Spleen (tissue), 11 donors: Measurements from ENCODE around the gene TENM4. TPM values are rescaled to one million over a fixed set of nuclear protein-coding genes. Genes with fewer than 3 reads are reported as not detected.
"Not testable (repeated sequence)": the region's sequence is repeated elsewhere in the genome, so short reads cannot be mapped to it uniquely, and the experiment has no call there.

Source experiments
- DNase-seq: peaks from one replicate; pipeline ENCODE4 v3.0.0-alpha.2; 2020
- H3K27ac ChIP-seq, 8 donors: fragments of 200-600 bp; sonication (generic) in 7 of 8; 1 replicate in 4 of 8; 2 replicates in 4 of 8; pipeline versions ENCODE4 v1.5.0 to v1.8.0; 2016 to 2021; ENCODE audit warnings: inconsistent platforms in 4 of 8, mild to moderate bottlenecking in 4 of 8, moderate library complexity in 1 of 8
- H3K27me3 ChIP-seq, 7 donors: fragments of 200-600 bp; sonication (generic) in 6 of 7; replicated peaks in 1 of 7; 1 replicate in 4 of 7; 2 replicates in 3 of 7; pipeline versions ENCODE4 v1.5.0 to v1.8.0; 2016 to 2021; ENCODE audit warnings: inconsistent platforms in 3 of 7, mild to moderate bottlenecking in 1 of 7
- H3K36me3 ChIP-seq, 6 donors: fragments of 200-600 bp; sonication (generic) in 5 of 6; 1 replicate in 4 of 6; 2 replicates in 2 of 6; pipeline versions ENCODE4 v1.5.0 to v1.8.0; 2016 to 2021; ENCODE audit warnings: inconsistent platforms in 2 of 6
- H3K4me1 ChIP-seq, 6 donors: fragments of 200-600 bp; sonication (generic) in 5 of 6; 1 replicate in 3 of 6; 2 replicates in 3 of 6; pipeline versions ENCODE4 v1.5.0 to v1.8.0; 2016 to 2021; ENCODE audit warnings: inconsistent platforms in 3 of 6
- H3K4me3 ChIP-seq, 8 donors: fragments of 200-600 bp; sonication (generic) in 7 of 8; 1 replicate in 4 of 8; 2 replicates in 4 of 8; pipeline versions ENCODE4 v1.5.0 to v1.8.0; 2016 to 2021; ENCODE audit warnings: inconsistent platforms in 4 of 8, mild to moderate bottlenecking in 4 of 8, moderate library complexity in 2 of 8
- H3K9me3 ChIP-seq, 8 donors: fragments of 200-600 bp; sonication (generic) in 7 of 8; 1 replicate in 4 of 8; 2 replicates in 4 of 8; pipeline versions ENCODE4 v1.5.0 to v1.8.0; 2016 to 2021; ENCODE audit warnings: inconsistent platforms in 4 of 8
- POLR2A ChIP-seq, 3 donors: fragments of 450-650 bp; IDR thresholded peaks; one replicate each; pipeline ENCODE4 v1.5.1; 2017; ENCODE audit warnings: antibody characterized with exemption in 3 of 3, mild to moderate bottlenecking in 1 of 3
- POLR2AphosphoS5 ChIP-seq, 3 donors: sonication (generic); formaldehyde crosslinking; IDR thresholded peaks; one replicate each; pipeline ENCODE4 v1.5.1; 2017; ENCODE audit warnings: antibody characterized with exemption in 3 of 3
- WGBS, 5 donors: extraction: QIAGEN DNeasy Blood & Tissue Kit in 3 of 5; methylation state at CpG; one replicate each; pipeline versions ENCODE4 v1.1.5 to v1.1.7; 2013 to 2018; 5-methylcytosine and 5-hydroxymethylcytosine counted together
- intact Hi-C: fragments of 100-400 bp; cut with DNase I; formaldehyde crosslinking; loops from one replicate; pipeline ENCODE4 v1.15.0; 2023; ENCODE audit warnings: low total_unique reads
- polyA plus RNA-seq, 3 donors: library from polyadenylated mRNA; stranded (reverse); fragments of 200-250 nt; gene quantifications; one replicate each; pipeline ENCODE4 v1.2.1, GENCODE V29; 2013
- total RNA-seq, 7 donors: library from RNA; depleted of rRNA in 3 of 7; stranded (reverse); fragments of >200 nt in 3 of 7; fragmentation: NEBNext Ultra II Directional in 4 of 7; extraction: Animal tissue kit (Norgen Biotek cat#: 25700) in 4 of 7; gene quantifications; one replicate each; pipeline versions ENCODE4 v1.1.0 to v1.2.1, GENCODE V29; 2016 to 2021
- TF ChIP-seq, protein P1 (sequence below), 11 experiments: fragments of 200-600 bp in 7 of 11; fragments of 450-650 bp in 4 of 11; sonication (generic) in 4 of 11; IDR thresholded peaks in 8 of 11; conservative IDR thresholded peaks in 3 of 11; 1 replicate in 7 of 11; 2 replicates in 4 of 11; pipeline versions ENCODE4 v1.4.0 to v1.8.0; 2016 to 2021; ENCODE audit warnings: antibody characterized with exemption in 11 of 11, inconsistent platforms in 4 of 11, mild to moderate bottlenecking in 1 of 11
- donor health status: healthy with polysubstance abuse.
- donor health status: DM: no; HTN: no; CAD: no; lungs with moderate emphysema.
- donor health status: DM: no; HTN: no; CAD: no.
- donor health status: Bipolar disorder and iron deficiency.
- donor health status: healthy.
- donor health status: DM: no; HTN: no; CAD: no.
- donor health status: DM: yes; HTN: yes; CAD: no.

TENM4 gene
- total and polyA plus RNA-seq, 10 donors, result 0.09 to 4.5 (median 1.2) TPM

DNA sequence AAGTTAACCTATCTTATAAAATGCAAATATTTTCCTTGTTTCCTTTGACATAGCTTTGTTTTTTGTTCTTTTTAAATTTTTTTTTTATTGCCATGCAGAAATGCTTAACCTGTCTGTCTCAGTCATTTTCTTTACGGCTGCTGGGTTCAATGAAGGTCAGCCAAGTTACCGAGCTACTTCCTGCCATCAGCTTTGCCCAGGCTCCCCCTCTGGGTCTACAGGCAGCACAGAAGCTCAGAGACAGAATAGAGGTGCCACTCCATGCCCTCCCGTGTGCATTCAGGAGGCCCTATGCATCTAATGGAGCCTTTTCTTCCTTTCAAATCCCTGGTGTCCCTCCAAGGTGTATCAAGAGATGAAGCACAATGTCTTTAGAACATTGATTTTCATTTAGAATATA lies 455.2 kb downstream of the TENM4 start:
- H3K27me3 ChIP-seq, result peaks cover 0 to 7% (median 0%) of the 10 kb centered on the region in 7 donors
- DNase-seq, result no peak
- no peak overlapping the region for H3K4me3 ChIP-seq
- TF ChIP-seq, protein P1, sequence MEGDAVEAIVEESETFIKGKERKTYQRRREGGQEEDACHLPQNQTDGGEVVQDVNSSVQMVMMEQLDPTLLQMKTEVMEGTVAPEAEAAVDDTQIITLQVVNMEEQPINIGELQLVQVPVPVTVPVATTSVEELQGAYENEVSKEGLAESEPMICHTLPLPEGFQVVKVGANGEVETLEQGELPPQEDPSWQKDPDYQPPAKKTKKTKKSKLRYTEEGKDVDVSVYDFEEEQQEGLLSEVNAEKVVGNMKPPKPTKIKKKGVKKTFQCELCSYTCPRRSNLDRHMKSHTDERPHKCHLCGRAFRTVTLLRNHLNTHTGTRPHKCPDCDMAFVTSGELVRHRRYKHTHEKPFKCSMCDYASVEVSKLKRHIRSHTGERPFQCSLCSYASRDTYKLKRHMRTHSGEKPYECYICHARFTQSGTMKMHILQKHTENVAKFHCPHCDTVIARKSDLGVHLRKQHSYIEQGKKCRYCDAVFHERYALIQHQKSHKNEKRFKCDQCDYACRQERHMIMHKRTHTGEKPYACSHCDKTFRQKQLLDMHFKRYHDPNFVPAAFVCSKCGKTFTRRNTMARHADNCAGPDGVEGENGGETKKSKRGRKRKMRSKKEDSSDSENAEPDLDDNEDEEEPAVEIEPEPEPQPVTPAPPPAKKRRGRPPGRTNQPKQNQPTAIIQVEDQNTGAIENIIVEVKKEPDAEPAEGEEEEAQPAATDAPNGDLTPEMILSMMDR (IDR thresholded peaks at IDR 0.05 in 8 of 11, conservative IDR thresholded peaks at IDR 0.05 in 3 of 11), result no peak
- TF ChIP-seq POLR2AphosphoS5 (IDR thresholded peaks at IDR 0.05) (no peak), POLR2A (IDR thresholded peaks at IDR 0.05) (no peak)
- no peaks in the 10 kb centered on the region for H3K36me3 ChIP-seq
- intact Hi-C loops, result no loop called here
- no peaks in the 10 kb centered on the region for H3K4me1 ChIP-seq
- WGBS, 5 donors, result 21 to 34% (median 30%) methylated on average over 3 of the region's 3 CpGs
- no peak overlapping the region for H3K27ac ChIP-seq
- H3K9me3 ChIP-seq, result no peaks in the 10 kb centered on the region

DNA sequence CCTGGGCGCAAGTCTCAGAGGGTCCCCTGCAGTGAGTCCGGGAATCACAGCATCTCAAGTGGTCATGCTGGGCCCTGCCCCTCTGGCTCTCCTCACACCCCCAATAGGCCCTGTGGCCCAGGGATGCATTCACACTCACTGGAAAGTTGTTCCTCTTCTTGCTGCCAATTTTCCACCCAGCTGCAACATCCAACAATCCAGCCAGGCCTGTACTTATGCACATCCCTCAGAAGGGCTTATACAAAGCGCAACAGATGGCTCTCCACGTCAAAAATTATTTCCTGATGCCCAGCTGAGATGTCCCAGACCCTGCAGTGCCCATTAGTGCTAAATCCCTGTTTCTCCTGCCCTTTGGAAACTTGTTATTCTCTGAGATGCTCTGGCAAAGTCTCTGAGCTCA lies 458.4 kb downstream of the TENM4 start:
- intact Hi-C loops, result no loop called here
- peaks cover 0 to 7% (median 0%) of the 10 kb centered on the region in 7 donors for H3K27me3 ChIP-seq
- H3K4me1 ChIP-seq, result no peaks in the 10 kb centered on the region
- peaks cover 0 to 6% (median 0%) of the 10 kb centered on the region in 8 donors for H3K9me3 ChIP-seq
- no peak for DNase-seq
- H3K27ac ChIP-seq, result no peak overlapping the region
- no peak overlapping the region for H3K4me3 ChIP-seq
- H3K36me3 ChIP-seq, result no peaks in the 10 kb centered on the region
- 77 to 92% (median 82%) methylated on average over 4 of the region's 4 CpGs for WGBS, 5 donors
- TF ChIP-seq, protein P1 (IDR thresholded peaks at IDR 0.05 in 8 of 11, conservative IDR thresholded peaks at IDR 0.05 in 3 of 11), result no peak
- no peak for TF ChIP-seq POLR2A (IDR thresholded peaks at IDR 0.05)
- TF ChIP-seq POLR2AphosphoS5 (IDR thresholded peaks at IDR 0.05), result no peak

DNA sequence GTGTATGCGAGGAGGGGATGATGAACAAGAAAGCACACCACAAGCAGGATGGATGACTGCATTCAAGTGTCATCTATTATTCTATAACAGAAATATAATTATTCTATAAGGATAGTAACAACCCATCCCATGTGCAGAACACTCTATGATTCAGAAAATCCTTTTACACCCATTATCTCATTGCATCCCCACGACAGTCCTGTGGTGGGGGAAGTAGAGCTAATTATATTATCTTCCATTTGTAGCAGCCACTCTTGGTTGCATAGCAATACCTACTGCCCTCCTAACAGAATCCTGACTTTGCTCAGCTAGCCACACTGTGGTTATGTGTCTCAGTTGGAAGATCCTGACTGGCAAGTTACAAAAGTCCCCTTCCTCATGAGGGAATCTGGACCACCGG lies 459.7 kb downstream of the TENM4 start:
- no peaks in the 10 kb centered on the region for H3K4me1 ChIP-seq
- H3K9me3 ChIP-seq, result peaks cover 0 to 7% (median 0%) of the 10 kb centered on the region in 8 donors
- 65 to 84% (median 75%) methylated on average over 3 of the region's 3 CpGs for WGBS, 5 donors
- no peak for DNase-seq
- no peak overlapping the region for H3K4me3 ChIP-seq
- TF ChIP-seq, protein P1 (IDR thresholded peaks at IDR 0.05 in 8 of 11, conservative IDR thresholded peaks at IDR 0.05 in 3 of 11), result no peak
- TF ChIP-seq POLR2A (IDR thresholded peaks at IDR 0.05) (no peak), POLR2AphosphoS5 (IDR thresholded peaks at IDR 0.05) (no peak)
- intact Hi-C loops, result no loop called here
- peaks cover 0 to 1% (median 0%) of the 10 kb centered on the region in 7 donors for H3K27me3 ChIP-seq
- H3K27ac ChIP-seq, result no peak overlapping the region
- H3K36me3 ChIP-seq, result no peaks in the 10 kb centered on the region

DNA sequence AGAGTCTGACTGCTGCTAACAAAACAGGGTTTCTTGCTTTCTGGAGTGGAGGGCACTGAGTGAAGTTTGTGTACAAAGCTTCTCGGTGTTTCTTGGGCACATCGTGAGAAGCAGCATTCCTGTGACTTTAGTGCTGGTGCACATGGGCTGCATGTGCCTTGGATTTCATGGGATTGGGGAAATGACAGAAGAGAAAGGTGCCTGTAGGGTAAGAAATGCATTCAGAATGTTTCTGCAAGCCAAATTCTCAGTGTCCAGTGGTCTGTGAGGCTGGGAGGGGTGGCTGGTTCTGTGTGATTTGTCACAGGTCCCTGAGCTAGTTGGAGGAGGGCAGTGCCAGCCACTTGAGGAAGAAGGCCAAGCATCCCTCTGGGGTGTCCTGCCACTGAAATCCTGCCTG lies 462.0 kb downstream of the TENM4 start:
- 89 to 93% (median 89%) methylated on average over 2 of the region's 2 CpGs for WGBS, 5 donors
- Histone ChIP-seq H3K36me3 (no peaks in the 10 kb centered on the region), H3K4me1 (no peaks in the 10 kb centered on the region), H3K27me3 (no peaks in the 10 kb centered on the region), H3K27ac (no peak overlapping the region), H3K9me3 (peaks cover 0 to 7% (median 0%) of the 10 kb centered on the region in 8 donors), H3K4me3 (no peak overlapping the region)
- DNase-seq, result no peak
- intact Hi-C loops, result no loop called here
- TF ChIP-seq POLR2AphosphoS5 (IDR thresholded peaks at IDR 0.05) (no peak), POLR2A (IDR thresholded peaks at IDR 0.05) (no peak)
- TF ChIP-seq, protein P1 (IDR thresholded peaks at IDR 0.05 in 8 of 11, conservative IDR thresholded peaks at IDR 0.05 in 3 of 11), result no peak

DNA sequence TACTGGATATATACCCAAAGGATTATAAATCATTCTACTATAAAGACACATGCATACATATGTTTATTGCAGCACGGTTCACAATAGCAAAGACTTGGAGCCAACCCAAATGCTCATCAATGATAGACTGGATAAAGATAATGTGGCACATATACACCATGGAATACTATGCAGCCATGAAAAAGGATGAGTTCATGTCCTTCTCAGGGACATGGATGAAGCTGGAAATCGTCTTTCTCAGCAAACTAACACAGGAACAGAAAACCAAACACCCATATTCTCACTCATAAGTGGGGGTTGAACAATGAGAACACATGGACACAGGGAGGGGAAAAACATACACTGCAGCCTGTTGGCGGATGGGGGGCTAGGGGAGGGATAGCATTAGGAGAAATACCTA lies 463.0 kb downstream of the TENM4 start:
- H3K36me3 ChIP-seq, H3K4me3 ChIP-seq, H3K4me1 ChIP-seq, H3K9me3 ChIP-seq, DNase-seq, H3K27me3 ChIP-seq, H3K27ac ChIP-seq, intact Hi-C loops: not testable (repeated sequence)
- 74 to 86% (median 75%) methylated on average over 3 of the region's 3 CpGs for WGBS, 5 donors
